Naive thymus-derived CD4-positive, alpha-beta T cell (primary cell): ENCODE results near the gene BIRC6. TPM values are rescaled to one million over a fixed set of nuclear protein-coding genes. Genes with fewer than 3 reads are reported as not detected.

Experiments
- ATAC-seq: fragments of 150-1000 bp; cut with Tn5 transposase; 2 replicates; pipeline ENCODE4 v1.10.0; 2021; ENCODE audit warnings: mild to moderate bottlenecking, moderate library complexity
- CTCF ChIA-PET: fragments of 350-600 bp; sonication (Branson Sonifier 250); formaldehyde crosslinking; loops from one replicate; lab custom pipeline; 2021; ENCODE audit warnings: antibody characterized with exemption; lab: Charles Lee
- POLR2A ChIA-PET: fragments of 350-600 bp; sonication (Branson Sonifier 250); formaldehyde crosslinking; loops from one replicate; lab custom pipeline; 2021; ENCODE audit warnings: antibody characterized with exemption, inconsistent platforms; lab: Charles Lee
- DNase-seq, 9 donors: peaks; one replicate each; pipeline versions ENCODE4 v3.0.0 to v3.0.0-alpha.2; 2020 to 2022; ENCODE audit warnings: mixed read lengths in 1 of 9
- H3K27ac ChIP-seq: one replicate; pipeline ENCODE4 v1.7.0; 2013; ENCODE audit warnings: mild to moderate bottlenecking, low read depth, low read length, moderate library complexity
- H3K27me3 ChIP-seq, 2 donors: one replicate each; pipeline ENCODE4 v1.7.0; 2013; ENCODE audit warnings: low read length in 2 of 2, mild to moderate bottlenecking in 2 of 2, moderate library complexity in 2 of 2; ENCODE audit not compliant: control insufficient read depth in 2 of 2, insufficient read depth in 2 of 2
- H3K36me3 ChIP-seq, 3 experiments: 1 replicate in 2 of 3; 2 replicates in 1 of 3; pipeline ENCODE4 v1.7.0; 2013; ENCODE audit warnings: low read length in 3 of 3, mild to moderate bottlenecking in 3 of 3, moderate library complexity in 1 of 3; ENCODE audit not compliant: insufficient read depth in 3 of 3, control insufficient read depth in 2 of 3
- H3K4me1 ChIP-seq, 2 donors: one replicate each; pipeline ENCODE4 v1.7.0; 2013; ENCODE audit warnings: low read length in 2 of 2, mild to moderate bottlenecking in 2 of 2, moderate library complexity in 1 of 2; ENCODE audit not compliant: control insufficient read depth in 2 of 2, insufficient read depth in 2 of 2
- H3K4me3 ChIP-seq: 2 replicates; pipeline ENCODE4 v1.7.0; 2013; ENCODE audit warnings: mild to moderate bottlenecking, low read length
- H3K9me3 ChIP-seq, 3 experiments: 1 replicate in 2 of 3; 2 replicates in 1 of 3; pipeline ENCODE4 v1.7.0; 2013; ENCODE audit warnings: low read length in 3 of 3; ENCODE audit not compliant: control insufficient read depth in 2 of 3
- H3K27ac Mint-ChIP-seq, 9 donors: one replicate each; pipeline ENCODE4 v1.8.0; 2020 to 2022; ENCODE audit warnings: mixed read lengths in 9 of 9, mild to moderate bottlenecking in 8 of 9, moderate library complexity in 5 of 9, inconsistent platforms in 2 of 9
- H3K27me3 Mint-ChIP-seq, 5 donors: one replicate each; pipeline ENCODE4 v1.8.0; 2021 to 2022; ENCODE audit warnings: mixed read lengths in 5 of 5, mild to moderate bottlenecking in 1 of 5
- H3K36me3 Mint-ChIP-seq, 5 donors: one replicate each; pipeline ENCODE4 v1.8.0; 2020 to 2022; ENCODE audit warnings: mixed read lengths in 5 of 5, mild to moderate bottlenecking in 3 of 5, inconsistent platforms in 1 of 5
- H3K4me1 Mint-ChIP-seq, 7 donors: one replicate each; pipeline ENCODE4 v1.8.0; 2020 to 2022; ENCODE audit warnings: mixed read lengths in 7 of 7, mild to moderate bottlenecking in 3 of 7, inconsistent platforms in 1 of 7
- H3K4me3 Mint-ChIP-seq, 10 donors: one replicate each; pipeline ENCODE4 v1.8.0; 2020 to 2022; ENCODE audit warnings: mild to moderate bottlenecking in 10 of 10, mixed read lengths in 10 of 10, moderate library complexity in 6 of 10, inconsistent platforms in 2 of 10
- H3K9me3 Mint-ChIP-seq, 11 donors: one replicate each; pipeline ENCODE4 v1.8.0; 2020 to 2022; ENCODE audit warnings: mixed read lengths in 11 of 11, mild to moderate bottlenecking in 4 of 11, inconsistent platforms in 1 of 11, moderate library complexity in 1 of 11
- intact Hi-C, 2 donors: fragments of 100-400 bp; cut with micrococcal nuclease; formaldehyde crosslinking; loops; one replicate each; pipeline ENCODE4 v1.15.1; 2023
- polyA plus RNA-seq, 2 donors: library from polyadenylated mRNA; unstranded; fragments of 300-500 nt; fragmentation: Illumina TruSeq; gene quantifications; one replicate each; pipeline ENCODE4 v1.2.3, GENCODE V29; 2021
- total RNA-seq, 6 experiments: library from RNA in 5 of 6; stranded (reverse) in 5 of 6; gene quantifications; 1 replicate in 5 of 6; 2 replicates in 1 of 6; pipeline ENCODE4 v1.2.3 and lab custom pipeline; 2021 to 2026

BIRC6 gene
- total and polyA plus RNA-seq, 7 experiments from 2014 or later, result 21.8 to 159 (median 135) TPM

DNA sequence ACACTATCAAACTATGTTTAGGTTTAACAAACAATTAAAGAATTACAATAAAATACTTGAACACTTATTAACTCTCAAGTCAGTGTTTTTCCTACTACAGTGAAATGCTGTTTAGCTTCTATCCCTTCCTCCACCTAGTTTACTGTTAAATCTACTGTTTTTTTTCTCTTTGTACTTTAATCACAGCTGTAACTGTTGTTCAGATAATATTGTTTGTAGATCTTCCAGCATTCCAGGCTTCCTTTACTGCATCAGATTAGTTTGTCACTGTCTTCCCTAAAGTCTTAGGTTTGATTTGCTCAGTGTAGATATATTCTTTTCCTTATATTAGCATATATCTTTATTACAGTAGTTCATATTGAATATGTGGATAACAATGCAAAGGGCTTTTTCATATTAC, 22.5 kb downstream of the BIRC6 start:
- no peaks in the 10 kb centered on the region for H3K27me3 Mint-ChIP-seq
- peak overlapping the region in 1 of 10 donors; percentile 30 for H3K4me3 Mint-ChIP-seq
- H3K4me1 ChIP-seq, result peaks cover 11 to 14% of the 10 kb centered on the region in 2 donors
- no peak overlapping the region for H3K4me3 ChIP-seq
- peaks cover 6 to 18% (median 13%) of the 10 kb centered on the region in 5 donors for H3K36me3 Mint-ChIP-seq
- H3K27ac Mint-ChIP-seq, result peak overlapping the region in 4 of 9 donors; percentile 26 to 86 (median 64)
- intact Hi-C loops, result no loop called here
- ChIA-PET CTCF (no interaction called here), POLR2A (no interaction called here)
- DNase-seq (no peak), ATAC-seq (no peak)
- H3K4me1 Mint-ChIP-seq, result peaks cover 21 to 61% (median 52%) of the 10 kb centered on the region in 7 donors
- H3K9me3 ChIP-seq, result no peaks in the 10 kb centered on the region
- peaks cover 0 to 35% (median 3%) of the 10 kb centered on the region in 3 experiments for H3K36me3 ChIP-seq
- no peaks in the 10 kb centered on the region for H3K27me3 ChIP-seq
- no peaks in the 10 kb centered on the region for H3K9me3 Mint-ChIP-seq
- H3K27ac ChIP-seq, result no peak overlapping the region

DNA sequence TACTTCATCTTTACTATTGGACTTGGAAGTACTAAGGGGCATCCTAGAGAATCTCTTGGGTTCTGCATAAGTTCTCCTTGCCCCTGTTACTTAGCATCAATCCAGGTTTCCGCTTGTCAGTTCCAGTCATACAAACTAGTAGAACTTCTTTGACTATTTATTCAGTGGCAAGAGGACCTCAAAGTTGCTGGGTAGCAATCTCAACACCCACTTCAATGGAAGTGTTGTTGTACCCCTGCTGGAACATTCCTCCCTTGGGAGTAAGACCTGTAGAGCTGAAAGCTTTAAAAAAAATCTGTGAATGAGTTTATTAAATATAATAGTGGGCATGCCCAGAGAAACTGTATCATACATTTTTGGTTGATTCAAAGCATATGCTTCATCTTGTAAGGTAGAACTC, 27.0 kb downstream of the BIRC6 start:
- H3K4me3 ChIP-seq, result no peak overlapping the region
- no peaks in the 10 kb centered on the region for H3K4me1 ChIP-seq
- no peaks in the 10 kb centered on the region for H3K27me3 Mint-ChIP-seq
- no peak overlapping the region for H3K27ac ChIP-seq
- no peak overlapping the region for H3K4me3 Mint-ChIP-seq
- CTCF ChIA-PET, result interaction anchor here (0.6 kb wide), 1 partner anchor 202 kb away, joined by 3 read pairs; no protein-coding TSS in a partner anchor
- peaks cover 0 to 68% (median 14%) of the 10 kb centered on the region in 3 experiments for H3K36me3 ChIP-seq
- no peaks in the 10 kb centered on the region for H3K9me3 ChIP-seq
- H3K36me3 Mint-ChIP-seq, result peaks cover 9 to 38% (median 30%) of the 10 kb centered on the region in 5 donors
- intact Hi-C loops, result no loop called here
- H3K4me1 Mint-ChIP-seq, result peaks cover 8 to 43% (median 31%) of the 10 kb centered on the region in 7 donors
- POLR2A ChIA-PET, result interaction anchor here (0.5 kb wide), 1 partner anchor 146 kb away, joined by 3 read pairs; no protein-coding TSS in a partner anchor
- H3K9me3 Mint-ChIP-seq, result no peaks in the 10 kb centered on the region
- H3K27ac Mint-ChIP-seq, result peak overlapping the region in 1 of 9 donors; percentile 17
- ATAC-seq, result no peak
- H3K27me3 ChIP-seq, result no peaks in the 10 kb centered on the region
- DNase-seq, result no peak

- H3K27ac Mint-ChIP-seq, result peak overlapping the region in 1 of 9 donors; percentile 15
- no peak overlapping the region for H3K4me3 Mint-ChIP-seq
- no peaks in the 10 kb centered on the region for H3K9me3 Mint-ChIP-seq
- Histone ChIP-seq H3K27ac (no peak overlapping the region), H3K36me3 (peaks cover 0 to 70% (median 19%) of the 10 kb centered on the region in 3 experiments), H3K9me3 (no peaks in the 10 kb centered on the region), H3K27me3 (no peaks in the 10 kb centered on the region), H3K4me1 (no peaks in the 10 kb centered on the region), H3K4me3 (no peak overlapping the region)
- H3K27me3 Mint-ChIP-seq, result no peaks in the 10 kb centered on the region
- ChIA-PET CTCF (interaction anchor here (0.6 kb wide), 1 partner anchor 202 kb away, joined by 3 read pairs; no protein-coding TSS in a partner anchor), POLR2A (no interaction called here)
- DNase-seq (no peak), ATAC-seq (peak; percentile 44)
- intact Hi-C loops, result no loop called here
- peaks cover 8 to 37% (median 24%) of the 10 kb centered on the region in 7 donors for H3K4me1 Mint-ChIP-seq
- H3K36me3 Mint-ChIP-seq, result peaks cover 9 to 39% (median 30%) of the 10 kb centered on the region in 5 donors
Measured at GRCh38 chr2:32384529-32384928, 27.7 kb downstream of the BIRC6 start.

- H3K27me3 Mint-ChIP-seq, result no peaks in the 10 kb centered on the region
- ChIA-PET POLR2A (no interaction called here), CTCF (no interaction called here)
- no peaks in the 10 kb centered on the region for H3K9me3 ChIP-seq
- intact Hi-C loops, result no loop called here
- no peak overlapping the region for H3K27ac Mint-ChIP-seq
- ATAC-seq (no peak), DNase-seq (no peak)
- peaks cover 8 to 48% (median 30%) of the 10 kb centered on the region in 5 donors for H3K36me3 Mint-ChIP-seq
- H3K4me3 ChIP-seq, result no peak overlapping the region
- H3K27ac ChIP-seq, result no peak overlapping the region
- no peaks in the 10 kb centered on the region for H3K9me3 Mint-ChIP-seq
- H3K27me3 ChIP-seq, result no peaks in the 10 kb centered on the region
- no peak overlapping the region for H3K4me3 Mint-ChIP-seq
- peaks cover 0 to 68% (median 23%) of the 10 kb centered on the region in 3 experiments for H3K36me3 ChIP-seq
- peaks cover 6 to 39% (median 21%) of the 10 kb centered on the region in 7 donors for H3K4me1 Mint-ChIP-seq
- H3K4me1 ChIP-seq, result no peaks in the 10 kb centered on the region
Measured at GRCh38 chr2:32386739-32387138, 29.9 kb downstream of the BIRC6 start.

- DNase-seq (no peak), ATAC-seq (no peak)
- H3K36me3 ChIP-seq, result peaks cover 6 to 45% (median 15%) of the 10 kb centered on the region in 3 experiments
- Mint-ChIP-seq H3K4me3 (no peak overlapping the region), H3K27ac (no peak overlapping the region), H3K9me3 (no peaks in the 10 kb centered on the region), H3K36me3 (peaks cover 5 to 37% (median 16%) of the 10 kb centered on the region in 5 donors), H3K4me1 (peaks cover 0 to 11% (median 0%) of the 10 kb centered on the region in 7 donors), H3K27me3 (no peaks in the 10 kb centered on the region)
- H3K4me3 ChIP-seq, result no peak overlapping the region
- H3K27ac ChIP-seq, result no peak overlapping the region
- POLR2A ChIA-PET, result no interaction called here
- H3K27me3 ChIP-seq, result no peaks in the 10 kb centered on the region
- no peaks in the 10 kb centered on the region for H3K4me1 ChIP-seq
- intact Hi-C loops, result no loop called here
- CTCF ChIA-PET, result no interaction called here
- H3K9me3 ChIP-seq, result no peaks in the 10 kb centered on the region
Measured at GRCh38 chr2:32399221-32399620, 42.4 kb downstream of the BIRC6 start.

DNA sequence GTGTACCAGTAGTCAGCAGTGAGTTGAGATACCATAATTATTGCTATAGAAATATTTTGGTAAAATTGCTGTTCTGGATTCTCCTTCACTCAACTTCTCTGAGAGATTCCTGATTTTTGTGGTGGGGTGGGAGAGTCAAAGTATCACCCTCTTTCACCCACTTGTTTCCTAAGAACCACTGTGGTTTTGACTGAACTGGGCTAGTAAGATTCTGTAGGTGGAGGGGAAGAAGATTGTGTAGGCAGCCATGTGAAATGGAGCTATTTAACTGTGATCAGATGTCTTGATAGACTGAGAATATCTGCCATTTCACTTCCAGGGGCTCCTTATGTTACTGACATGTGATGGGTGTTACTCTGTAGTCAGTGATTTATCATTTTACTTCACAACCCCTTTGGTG, 45.3 kb downstream of the BIRC6 start:
- Mint-ChIP-seq H3K27ac (peak overlapping the region in 7 of 9 donors; percentile 13 to 78 (median 30)), H3K36me3 (peaks cover 0 to 24% (median 9%) of the 10 kb centered on the region in 5 donors), H3K27me3 (no peaks in the 10 kb centered on the region), H3K4me1 (peaks cover 0 to 11% (median 0%) of the 10 kb centered on the region in 7 donors), H3K4me3 (no peak overlapping the region), H3K9me3 (no peaks in the 10 kb centered on the region)
- Histone ChIP-seq H3K4me1 (no peaks in the 10 kb centered on the region), H3K27ac (no peak overlapping the region), H3K36me3 (peaks cover 0 to 30% (median 12%) of the 10 kb centered on the region in 3 experiments), H3K4me3 (no peak overlapping the region), H3K9me3 (no peaks in the 10 kb centered on the region), H3K27me3 (no peaks in the 10 kb centered on the region)
- DNase-seq, result no peak
- no peak for ATAC-seq
- POLR2A ChIA-PET, result no interaction called here
- CTCF ChIA-PET, result interaction anchor here (0.7 kb wide), 1 partner anchor 144 kb away, joined by 3 read pairs; no protein-coding TSS in a partner anchor
- intact Hi-C loops, result no loop called here

- peak overlapping the region in 2 of 9 donors; percentile 14 to 19 for H3K27ac Mint-ChIP-seq
- ATAC-seq (no peak), DNase-seq (no peak)
- peaks cover 0 to 34% (median 12%) of the 10 kb centered on the region in 3 experiments for H3K36me3 ChIP-seq
- intact Hi-C loops, result no loop called here
- H3K27me3 Mint-ChIP-seq, result no peaks in the 10 kb centered on the region
- no peaks in the 10 kb centered on the region for H3K4me1 ChIP-seq
- no peaks in the 10 kb centered on the region for H3K27me3 ChIP-seq
- H3K9me3 Mint-ChIP-seq, result no peaks in the 10 kb centered on the region
- ChIA-PET POLR2A (no interaction called here), CTCF (no interaction called here)
- no peaks in the 10 kb centered on the region for H3K9me3 ChIP-seq
- H3K4me3 ChIP-seq, result no peak overlapping the region
- no peak overlapping the region for H3K27ac ChIP-seq
- H3K4me3 Mint-ChIP-seq, result no peak overlapping the region
- H3K36me3 Mint-ChIP-seq, result peaks cover 0 to 21% (median 6%) of the 10 kb centered on the region in 5 donors
- H3K4me1 Mint-ChIP-seq, result peaks cover 0 to 15% (median 0%) of the 10 kb centered on the region in 7 donors
Measured at GRCh38 chr2:32403782-32404181, 47.0 kb downstream of the BIRC6 start.
